IPS-20b (cell line): ENCODE data around the gene SUSD3.

Experiments
- H3K27ac ChIP-seq: one replicate; pipeline ENCODE4 v1.5.1; 2013; ENCODE audit warnings: low read length
- H3K27me3 ChIP-seq: 2 replicates; pipeline ENCODE4 v1.6.1; 2013; ENCODE audit warnings: mild to moderate bottlenecking, low read length, inconsistent platforms; ENCODE audit not compliant: insufficient read depth
- H3K36me3 ChIP-seq: 2 replicates; pipeline ENCODE4 v1.6.1; 2013; ENCODE audit warnings: low read depth, mild to moderate bottlenecking, inconsistent platforms, low read length, moderate library complexity; ENCODE audit not compliant: insufficient read depth
- H3K4me1 ChIP-seq: 2 replicates; pipeline ENCODE4 v1.6.1; 2013; ENCODE audit warnings: mild to moderate bottlenecking, control low read depth, inconsistent platforms, low read length, moderate library complexity; ENCODE audit not compliant: insufficient read depth
- H3K4me3 ChIP-seq: 2 replicates; pipeline ENCODE4 v1.5.1; 2013; ENCODE audit warnings: mild to moderate bottlenecking, low read length, inconsistent platforms
- H3K9ac ChIP-seq: 2 replicates; pipeline ENCODE4 v1.6.1; 2013; ENCODE audit warnings: low read depth, mild to moderate bottlenecking, inconsistent platforms, low read length, moderate library complexity
- H3K9me3 ChIP-seq: 2 replicates; pipeline ENCODE4 v1.6.1; 2013; ENCODE audit warnings: mild to moderate bottlenecking, low read depth, low read length, inconsistent platforms; ENCODE audit not compliant: insufficient read depth

Gene SUSD3

DNA sequence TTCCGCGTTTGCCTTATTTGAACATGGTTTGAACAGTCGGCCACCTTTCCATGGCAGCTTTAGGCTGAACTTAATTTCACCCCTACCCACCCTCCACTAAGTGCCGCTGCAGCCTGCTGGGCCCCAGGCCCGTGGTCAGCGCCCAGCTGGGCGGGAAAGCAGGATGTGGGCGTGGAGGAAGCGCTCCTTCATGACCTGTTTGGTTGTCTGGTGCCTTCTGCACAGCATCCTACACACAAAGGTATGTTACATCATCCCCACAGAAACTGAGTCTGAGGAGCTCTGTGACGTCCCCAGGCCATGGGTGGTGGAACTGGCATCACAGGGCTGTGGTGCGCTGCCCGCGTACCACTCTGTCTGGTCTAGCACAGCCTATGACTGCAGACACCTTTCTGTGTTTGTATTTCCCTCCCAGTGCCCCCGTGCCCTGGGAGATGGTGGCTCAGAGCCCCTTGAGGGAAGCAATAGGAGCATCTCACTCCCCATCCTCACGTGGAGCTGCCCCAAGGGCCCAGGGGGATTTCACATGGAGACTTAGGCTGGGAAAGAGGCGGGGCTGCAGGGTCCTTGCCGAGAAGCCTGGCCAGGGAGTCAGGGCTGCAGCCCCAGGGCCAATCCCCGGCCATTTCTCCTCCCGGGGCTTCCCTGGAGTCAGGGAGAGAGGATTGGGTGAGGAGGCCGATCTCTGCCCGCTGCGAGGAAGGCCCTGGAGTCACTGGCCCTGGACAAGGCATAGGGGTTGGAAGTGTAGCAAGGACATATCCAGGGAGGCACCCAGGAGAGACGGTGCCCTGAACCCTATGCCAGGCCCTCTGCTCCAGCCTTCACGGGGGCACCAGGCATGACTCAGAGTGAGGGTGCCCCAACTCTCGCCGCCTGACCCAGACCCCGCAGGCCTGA lies 37.5 kb upstream of the SUSD3 start:
- H3K36me3 ChIP-seq: no peaks in the 10 kb centered on the region
- no peaks in the 10 kb centered on the region for H3K27me3 ChIP-seq
- no peak overlapping the region for H3K4me3 ChIP-seq
- peaks cover 5% of the 10 kb centered on the region; the same call in 1 of the 2 replicates for H3K4me1 ChIP-seq
- H3K27ac ChIP-seq: no peak overlapping the region
- no peaks in the 10 kb centered on the region for H3K9me3 ChIP-seq
- H3K9ac ChIP-seq: no peak overlapping the region

DNA sequence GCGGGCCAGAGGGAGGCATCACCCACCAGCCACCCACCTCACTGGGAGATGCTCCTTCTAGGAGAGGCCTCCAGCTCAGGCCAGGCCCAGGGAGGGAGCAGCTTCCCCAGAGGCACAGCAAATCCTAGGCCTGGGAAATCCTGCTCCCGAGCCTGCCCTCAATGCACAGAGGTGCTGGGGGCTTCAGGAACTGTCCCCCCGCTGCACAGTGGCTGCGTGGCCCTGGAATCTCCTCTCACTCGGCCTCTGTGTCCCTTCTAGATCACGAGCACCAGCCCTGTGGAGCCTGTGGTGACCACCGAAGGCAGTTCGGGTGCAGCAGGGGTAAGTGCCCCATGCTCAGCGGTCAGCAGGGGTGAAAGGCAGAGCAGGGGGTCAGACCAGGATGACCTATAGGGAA lies 36.4 kb upstream of the SUSD3 start:
- Histone ChIP-seq H3K4me1 (peaks cover 5% of the 10 kb centered on the region; the same call in 1 of the 2 replicates), H3K9me3 (no peaks in the 10 kb centered on the region), H3K27ac (no peak overlapping the region), H3K9ac (no peak overlapping the region), H3K27me3 (no peaks in the 10 kb centered on the region), H3K4me3 (no peak overlapping the region), H3K36me3 (no peaks in the 10 kb centered on the region)

DNA sequence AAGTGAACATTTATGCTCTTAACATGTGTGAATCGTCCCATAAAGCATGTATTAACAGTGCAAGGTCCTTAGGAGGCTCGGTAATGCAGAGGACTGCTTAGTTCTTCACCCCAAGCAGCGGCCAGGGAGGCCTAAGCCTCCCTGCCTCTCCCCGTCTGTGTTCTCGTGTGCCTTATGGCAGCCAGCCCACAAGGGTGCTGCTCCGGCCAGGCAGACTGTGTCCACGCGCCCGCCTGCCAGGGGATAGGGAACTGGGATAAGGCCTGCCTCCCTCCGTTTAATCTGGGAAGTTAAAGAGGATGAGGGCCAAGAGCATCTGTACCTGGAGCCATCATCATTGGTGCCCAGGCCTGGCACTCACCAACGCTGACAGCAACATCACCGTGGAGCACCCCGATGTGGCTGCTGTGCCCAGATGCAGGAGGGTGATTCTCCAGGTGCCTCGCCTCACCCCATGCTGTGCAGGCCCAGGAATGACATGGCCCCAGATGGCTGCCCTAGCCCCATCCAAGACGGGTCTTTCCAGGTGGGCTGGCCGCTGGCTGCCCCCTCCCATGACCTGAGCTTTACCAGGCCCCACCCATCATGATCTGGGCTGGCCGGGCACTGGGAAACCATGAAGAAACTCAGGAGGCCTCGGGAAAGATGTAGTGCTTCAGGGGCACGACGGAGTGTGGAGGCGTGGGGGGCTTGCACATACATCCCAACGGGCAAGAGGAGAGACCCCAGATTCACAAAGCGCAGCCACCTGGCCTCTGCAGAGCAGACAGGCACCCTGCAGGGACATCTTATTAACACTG lies 35.6 kb upstream of the SUSD3 start:
- H3K9ac ChIP-seq: no peak overlapping the region
- H3K9me3 ChIP-seq: no peaks in the 10 kb centered on the region
- no peaks in the 10 kb centered on the region for H3K27me3 ChIP-seq
- no peaks in the 10 kb centered on the region for H3K36me3 ChIP-seq
- H3K27ac ChIP-seq: no peak overlapping the region
- H3K4me1 ChIP-seq: peaks cover 4% of the 10 kb centered on the region; the same call in 1 of the 2 replicates
- no peak overlapping the region for H3K4me3 ChIP-seq

DNA sequence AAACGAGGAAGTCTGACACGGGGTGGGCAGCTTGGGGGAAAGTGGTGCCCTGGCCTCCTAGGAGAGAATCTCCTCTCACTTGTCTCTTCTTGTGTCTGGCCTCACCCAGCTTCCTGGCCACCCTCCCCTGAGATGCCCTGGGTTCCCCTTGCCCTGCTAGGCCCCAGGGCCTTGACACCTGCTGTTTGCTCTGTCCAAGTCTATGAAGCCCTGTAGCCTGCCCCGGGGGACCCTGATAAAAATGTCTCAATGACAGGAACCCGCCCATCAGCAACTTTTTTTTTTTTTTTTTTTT lies 35.0 kb upstream of the SUSD3 start:
- no peak overlapping the region for H3K9ac ChIP-seq
- H3K4me3 ChIP-seq: no peak overlapping the region
- H3K9me3 ChIP-seq: no peaks in the 10 kb centered on the region
- H3K4me1 ChIP-seq: no peaks in the 10 kb centered on the region; the same call in 1 of the 2 replicates
- H3K27me3 ChIP-seq: no peaks in the 10 kb centered on the region
- H3K36me3 ChIP-seq: no peaks in the 10 kb centered on the region
- no peak overlapping the region for H3K27ac ChIP-seq

DNA sequence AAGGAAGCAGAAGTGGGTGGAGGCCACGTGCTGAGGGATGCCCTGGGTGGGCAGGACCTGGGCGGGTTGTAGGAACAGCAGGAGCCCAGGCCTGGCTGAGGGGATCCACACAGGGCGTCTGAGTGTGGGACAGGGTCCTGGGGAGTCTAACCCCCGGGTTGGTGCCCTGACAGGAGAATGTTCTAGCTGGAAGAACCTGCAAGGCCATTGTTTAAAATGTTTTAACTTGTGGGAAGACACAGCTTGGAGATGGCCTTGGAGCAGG lies 33.9 kb upstream of the SUSD3 start:
- no peaks in the 10 kb centered on the region for H3K9me3 ChIP-seq
- no peaks in the 10 kb centered on the region for H3K27me3 ChIP-seq
- H3K27ac ChIP-seq: no peak overlapping the region
- no peaks in the 10 kb centered on the region for H3K4me1 ChIP-seq
- no peak overlapping the region for H3K4me3 ChIP-seq
- H3K9ac ChIP-seq: no peak overlapping the region
- H3K36me3 ChIP-seq: no peaks in the 10 kb centered on the region

DNA sequence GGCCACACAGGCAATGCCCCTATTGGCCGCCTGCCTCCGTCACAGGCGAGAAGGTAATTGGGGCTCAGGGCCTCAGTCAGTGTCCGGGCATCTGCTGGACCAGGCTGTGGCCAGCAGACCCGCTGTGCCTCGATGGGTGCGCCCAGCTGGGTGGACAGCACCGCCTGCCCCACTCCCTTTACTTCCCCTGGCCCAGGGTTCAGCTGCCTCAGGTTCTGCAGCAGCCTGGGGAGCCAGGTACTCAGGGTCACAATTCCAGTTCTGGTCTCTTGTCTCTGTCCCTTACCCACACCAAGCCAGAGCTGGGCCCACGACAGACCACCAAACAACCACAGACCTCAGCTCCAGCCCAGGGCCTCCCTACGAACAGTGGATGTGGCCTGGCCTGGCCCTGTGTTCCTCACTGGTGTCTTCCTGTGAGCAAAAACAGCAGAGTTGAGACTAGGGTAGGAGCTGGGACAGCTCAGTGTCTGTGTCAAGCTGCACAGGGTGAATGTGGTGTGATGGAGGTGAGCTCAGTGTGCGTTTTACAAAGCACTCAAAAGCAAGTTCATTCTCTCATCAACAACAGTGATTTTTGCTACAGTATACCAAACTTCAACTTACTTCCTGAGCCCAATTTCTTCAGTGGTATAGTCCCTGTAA lies 33.4 kb upstream of the SUSD3 start:
- H3K4me3 ChIP-seq: no peak overlapping the region
- H3K9me3 ChIP-seq: no peaks in the 10 kb centered on the region
- no peak overlapping the region for H3K9ac ChIP-seq
- no peaks in the 10 kb centered on the region for H3K4me1 ChIP-seq
- H3K36me3 ChIP-seq: no peaks in the 10 kb centered on the region
- no peaks in the 10 kb centered on the region for H3K27me3 ChIP-seq
- no peak overlapping the region for H3K27ac ChIP-seq

DNA sequence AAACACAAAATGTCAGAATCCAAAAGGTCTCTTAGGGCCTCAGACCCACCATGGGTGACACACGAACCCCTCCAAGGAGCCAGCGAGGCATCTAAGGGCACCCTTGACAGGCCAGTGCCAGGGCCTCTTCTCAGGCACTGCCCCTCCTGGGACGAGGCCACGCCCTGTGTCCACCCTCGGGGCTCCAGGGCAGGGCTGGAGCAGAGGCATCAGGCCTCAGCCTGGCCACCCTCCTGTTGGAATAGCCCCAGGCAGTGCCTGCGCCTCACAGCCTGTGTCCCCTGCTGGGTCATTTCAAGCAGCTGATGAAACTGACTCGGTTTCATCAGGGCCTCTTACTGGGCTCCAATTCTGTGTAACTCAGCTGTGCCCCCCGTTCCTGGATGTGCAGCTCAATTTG lies 32.8 kb upstream of the SUSD3 start:
- H3K27me3 ChIP-seq: no peaks in the 10 kb centered on the region
- no peak overlapping the region for H3K9ac ChIP-seq
- H3K9me3 ChIP-seq: no peaks in the 10 kb centered on the region
- no peak overlapping the region for H3K27ac ChIP-seq
- no peaks in the 10 kb centered on the region for H3K4me1 ChIP-seq
- H3K4me3 ChIP-seq: no peak overlapping the region
- no peaks in the 10 kb centered on the region for H3K36me3 ChIP-seq

DNA sequence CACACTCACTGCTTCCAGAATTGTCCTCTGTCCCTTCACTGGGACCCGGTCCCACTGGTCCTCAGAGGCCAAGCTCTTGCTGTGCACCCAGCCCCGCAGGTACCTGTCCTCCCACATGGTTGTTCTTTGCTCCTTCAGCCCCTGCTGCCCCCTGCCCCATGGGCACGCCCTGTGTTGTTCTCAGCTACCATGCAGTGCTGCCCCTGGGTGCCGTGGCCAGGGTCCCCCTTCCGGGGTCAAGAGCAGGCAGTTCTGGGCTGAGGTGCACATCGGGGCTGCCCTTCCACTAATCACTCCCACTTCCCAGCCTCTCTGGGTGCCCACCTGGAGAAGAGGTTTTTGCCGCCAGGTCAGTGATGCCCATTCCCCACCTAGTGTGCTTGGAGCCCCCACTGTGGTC lies 31.9 kb upstream of the SUSD3 start:
- H3K4me3 ChIP-seq: no peak overlapping the region
- H3K27me3 ChIP-seq: no peaks in the 10 kb centered on the region
- no peak overlapping the region for H3K9ac ChIP-seq
- H3K27ac ChIP-seq: no peak overlapping the region
- H3K36me3 ChIP-seq: no peaks in the 10 kb centered on the region
- no peaks in the 10 kb centered on the region for H3K4me1 ChIP-seq
- no peaks in the 10 kb centered on the region for H3K9me3 ChIP-seq

DNA sequence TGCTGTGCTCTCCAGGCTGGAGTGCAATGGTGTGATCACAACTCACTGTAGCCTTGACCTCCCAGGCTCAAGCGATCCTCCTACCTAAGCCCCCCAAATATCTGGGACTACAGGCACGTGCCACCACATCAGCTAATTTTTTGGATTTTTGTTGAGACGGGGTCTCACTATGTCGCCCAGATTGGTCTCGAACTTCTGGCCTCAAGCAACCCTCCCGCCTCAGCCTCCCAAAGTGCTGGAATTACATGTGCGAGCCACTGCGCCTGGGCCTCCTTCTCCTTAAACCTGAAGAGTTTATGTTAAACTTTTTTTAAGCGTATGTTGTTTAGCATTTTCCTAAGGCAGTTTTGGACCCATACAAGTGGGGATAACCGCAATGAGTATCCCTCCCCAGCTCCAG lies 30.8 kb upstream of the SUSD3 start:
- Histone ChIP-seq H3K27ac (no peak overlapping the region), H3K27me3 (no peaks in the 10 kb centered on the region), H3K4me3 (no peak overlapping the region), H3K9me3 (no peaks in the 10 kb centered on the region), H3K36me3 (no peaks in the 10 kb centered on the region), H3K4me1 (no peaks in the 10 kb centered on the region), H3K9ac (no peak overlapping the region)

DNA sequence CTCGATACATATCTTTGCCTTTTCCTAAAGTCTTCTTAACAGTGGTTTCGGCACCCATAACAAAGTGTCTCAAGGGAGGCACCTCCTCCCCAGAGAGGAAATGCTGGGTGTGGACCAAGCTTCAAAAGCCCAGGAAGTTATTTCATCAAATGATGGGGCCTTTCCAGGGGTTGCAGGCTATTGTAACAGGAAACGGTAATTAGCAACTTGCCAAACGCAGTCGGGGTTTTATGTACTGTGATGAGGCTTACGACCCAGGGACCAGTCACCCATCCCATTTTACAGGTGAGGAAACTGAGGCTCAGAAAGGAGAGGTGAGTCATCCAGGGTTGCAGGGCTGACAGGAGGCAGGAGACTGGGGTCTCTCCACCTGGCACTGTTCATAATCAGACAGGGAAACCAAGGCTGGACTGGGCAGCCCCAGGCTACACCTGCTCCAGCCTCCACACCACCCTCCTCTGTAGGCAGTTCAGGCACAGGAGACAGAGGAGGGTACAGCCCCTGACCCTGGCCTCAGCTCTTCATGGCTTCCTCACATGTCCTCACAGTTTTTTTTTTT lies 30.0 kb upstream of the SUSD3 start:
- no peaks in the 10 kb centered on the region for H3K9me3 ChIP-seq
- no peak overlapping the region for H3K9ac ChIP-seq
- no peaks in the 10 kb centered on the region for H3K27me3 ChIP-seq
- H3K27ac ChIP-seq: no peak overlapping the region
- no peak overlapping the region for H3K4me3 ChIP-seq
- no peaks in the 10 kb centered on the region for H3K36me3 ChIP-seq
- no peaks in the 10 kb centered on the region for H3K4me1 ChIP-seq

DNA sequence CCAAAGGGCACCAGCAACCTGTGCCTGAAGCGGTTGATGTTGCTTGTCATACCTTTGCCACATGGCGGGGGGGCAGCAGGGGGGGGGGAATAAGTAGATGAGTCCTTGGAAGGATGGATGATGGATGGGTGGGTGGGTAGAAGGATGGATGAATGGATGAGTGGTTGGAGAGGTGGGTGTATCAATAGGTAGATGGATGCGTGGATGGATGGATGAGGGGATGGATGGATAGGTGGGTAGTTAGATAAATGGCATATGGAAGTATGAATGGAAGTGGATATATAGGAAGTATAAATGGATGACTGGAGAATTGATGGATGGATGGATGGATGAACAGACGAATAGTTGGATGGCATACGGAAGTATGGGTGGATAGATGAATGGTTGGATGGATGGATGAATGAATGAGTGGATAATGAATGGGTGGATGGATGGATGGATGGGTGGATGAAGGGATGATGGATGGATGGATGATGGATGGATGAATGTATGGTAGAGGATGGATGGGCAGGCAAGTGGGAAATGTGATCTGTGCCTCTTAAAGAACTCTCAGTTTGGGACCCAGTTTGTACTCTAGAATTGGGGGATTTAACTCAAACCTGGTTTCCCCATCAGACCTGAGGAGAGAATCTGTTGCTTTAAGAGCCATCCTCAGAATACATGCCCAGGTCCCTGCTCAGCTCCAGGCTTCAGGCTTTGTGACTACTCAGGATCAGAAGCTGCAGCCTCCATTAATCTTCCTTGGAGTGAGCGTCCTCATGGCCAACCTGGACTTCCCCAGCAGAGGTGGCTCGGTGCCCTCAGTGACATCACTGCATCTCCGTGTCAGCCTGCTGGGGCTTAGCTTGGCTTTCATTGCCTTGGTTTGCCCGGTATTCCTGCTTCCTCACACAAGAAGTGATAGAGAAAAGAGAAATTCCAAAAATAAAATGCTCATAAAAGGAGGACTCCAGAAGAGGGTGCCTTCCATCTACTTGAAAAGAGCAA lies 27.6 kb upstream of the SUSD3 start:
- Histone ChIP-seq H3K36me3 (no peaks in the 10 kb centered on the region), H3K9ac (no peak overlapping the region), H3K27ac (no peak overlapping the region), H3K9me3 (no peaks in the 10 kb centered on the region), H3K4me1 (no peaks in the 10 kb centered on the region), H3K27me3 (no peaks in the 10 kb centered on the region), H3K4me3 (no peak overlapping the region)
